BE2C (cell line): ENCODE results near the gene TMEM51.

Source experiments
- DNase-seq: peaks from one replicate; pipeline ENCODE4 v3.0.0-alpha.2; 2020
- H3K27me3 ChIP-seq: fragments of 250-450 bp; sonication (Bioruptor Pico); 2 replicates; pipeline ENCODE4 v1.5.1; 2020; ENCODE audit warnings: mild to moderate bottlenecking
- H3K36me3 ChIP-seq: fragments of 250-450 bp; sonication (Bioruptor Pico); 2 replicates; pipeline ENCODE4 v1.5.1; 2020; ENCODE audit warnings: mild to moderate bottlenecking
- H3K4me1 ChIP-seq: fragments of 250-450 bp; sonication (Bioruptor Pico); 2 replicates; pipeline ENCODE4 v1.5.1; 2020
- H3K4me3 ChIP-seq: 2 replicates; pipeline ENCODE4 v1.5.1; 2011; ENCODE audit warnings: low read depth, low read length
- H3K9me3 ChIP-seq: fragments of 250-450 bp; sonication (Bioruptor Pico); 2 replicates; pipeline ENCODE4 v1.5.1; 2020
- TF ChIP-seq, protein P1 (sequence below): IDR thresholded peaks from 2 replicates; pipeline ENCODE4 v1.5.1; 2012; ENCODE audit warnings: mild to moderate bottlenecking, low read depth, low read length

The TMEM51 gene

GRCh38 chr1:15204931-15205330, 51.4 kb downstream of the TMEM51 start:
- peaks cover 8% of the 10 kb centered on the region; the same call in 1 of the 2 replicates for H3K4me1 ChIP-seq
- H3K27me3 ChIP-seq = no peaks in the 10 kb centered on the region
- TF ChIP-seq, protein P1, sequence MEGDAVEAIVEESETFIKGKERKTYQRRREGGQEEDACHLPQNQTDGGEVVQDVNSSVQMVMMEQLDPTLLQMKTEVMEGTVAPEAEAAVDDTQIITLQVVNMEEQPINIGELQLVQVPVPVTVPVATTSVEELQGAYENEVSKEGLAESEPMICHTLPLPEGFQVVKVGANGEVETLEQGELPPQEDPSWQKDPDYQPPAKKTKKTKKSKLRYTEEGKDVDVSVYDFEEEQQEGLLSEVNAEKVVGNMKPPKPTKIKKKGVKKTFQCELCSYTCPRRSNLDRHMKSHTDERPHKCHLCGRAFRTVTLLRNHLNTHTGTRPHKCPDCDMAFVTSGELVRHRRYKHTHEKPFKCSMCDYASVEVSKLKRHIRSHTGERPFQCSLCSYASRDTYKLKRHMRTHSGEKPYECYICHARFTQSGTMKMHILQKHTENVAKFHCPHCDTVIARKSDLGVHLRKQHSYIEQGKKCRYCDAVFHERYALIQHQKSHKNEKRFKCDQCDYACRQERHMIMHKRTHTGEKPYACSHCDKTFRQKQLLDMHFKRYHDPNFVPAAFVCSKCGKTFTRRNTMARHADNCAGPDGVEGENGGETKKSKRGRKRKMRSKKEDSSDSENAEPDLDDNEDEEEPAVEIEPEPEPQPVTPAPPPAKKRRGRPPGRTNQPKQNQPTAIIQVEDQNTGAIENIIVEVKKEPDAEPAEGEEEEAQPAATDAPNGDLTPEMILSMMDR = no peak
- H3K4me3 ChIP-seq = no peak overlapping the region
- H3K9me3 ChIP-seq = no peaks in the 10 kb centered on the region
- no peaks in the 10 kb centered on the region for H3K36me3 ChIP-seq
- DNase-seq = no peak

DNA sequence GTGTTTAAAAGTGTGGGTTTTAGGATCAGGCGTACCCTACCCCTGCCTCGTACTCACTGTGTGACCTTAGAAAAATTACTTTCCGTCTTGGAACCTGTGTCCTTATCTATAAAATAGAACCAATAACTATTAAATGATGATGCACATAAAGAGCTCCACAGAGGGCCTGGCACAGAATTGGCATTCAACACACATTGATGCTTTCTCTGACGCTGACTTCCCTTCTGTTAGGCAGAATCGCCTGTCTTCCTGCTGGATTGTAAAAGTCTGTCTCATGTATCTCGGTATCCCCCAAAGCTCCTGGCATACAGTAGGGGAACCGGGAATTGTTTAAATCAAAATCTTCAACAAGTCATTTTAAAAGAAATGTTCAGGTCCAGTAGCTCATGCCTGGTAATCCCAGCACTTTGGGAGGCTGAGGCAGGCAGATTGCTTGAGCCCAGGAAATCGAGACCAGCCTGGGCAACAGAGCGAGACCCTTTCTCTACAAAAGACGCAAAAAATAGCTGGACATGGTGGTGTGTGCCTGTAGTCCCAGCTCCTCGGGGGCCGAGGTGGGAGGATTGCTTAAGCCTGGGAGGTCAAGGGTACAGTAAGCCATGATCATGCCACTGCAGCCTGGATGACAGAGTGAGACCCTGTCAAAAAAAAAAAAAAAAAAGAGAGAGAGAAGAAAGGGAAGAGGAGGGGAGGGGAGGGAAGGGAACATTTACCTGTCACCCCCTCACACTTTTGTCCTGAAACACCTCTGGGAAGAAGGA, 52.2 kb downstream of the TMEM51 start:
- H3K36me3 ChIP-seq = no peaks in the 10 kb centered on the region
- no peaks in the 10 kb centered on the region for H3K9me3 ChIP-seq
- DNase-seq = no peak
- no peak overlapping the region for H3K4me3 ChIP-seq
- H3K27me3 ChIP-seq = no peaks in the 10 kb centered on the region
- 0 out of 2 replicates have a peak, but pooled peaks cover 6% of the 10 kb centered on the region for H3K4me1 ChIP-seq
- TF ChIP-seq, protein P1 = no peak

- H3K36me3 ChIP-seq = no peaks in the 10 kb centered on the region
- H3K4me3 ChIP-seq = no peak overlapping the region
- H3K9me3 ChIP-seq = no peaks in the 10 kb centered on the region
- TF ChIP-seq, protein P1 = no peak
- no peaks in the 10 kb centered on the region for H3K27me3 ChIP-seq
- 0 out of 2 replicates have a peak, but pooled peaks cover 2% of the 10 kb centered on the region for H3K4me1 ChIP-seq
- no peak for DNase-seq
Measured at GRCh38 chr1:15206418-15207030, 53.0 kb downstream of the TMEM51 start.

DNA sequence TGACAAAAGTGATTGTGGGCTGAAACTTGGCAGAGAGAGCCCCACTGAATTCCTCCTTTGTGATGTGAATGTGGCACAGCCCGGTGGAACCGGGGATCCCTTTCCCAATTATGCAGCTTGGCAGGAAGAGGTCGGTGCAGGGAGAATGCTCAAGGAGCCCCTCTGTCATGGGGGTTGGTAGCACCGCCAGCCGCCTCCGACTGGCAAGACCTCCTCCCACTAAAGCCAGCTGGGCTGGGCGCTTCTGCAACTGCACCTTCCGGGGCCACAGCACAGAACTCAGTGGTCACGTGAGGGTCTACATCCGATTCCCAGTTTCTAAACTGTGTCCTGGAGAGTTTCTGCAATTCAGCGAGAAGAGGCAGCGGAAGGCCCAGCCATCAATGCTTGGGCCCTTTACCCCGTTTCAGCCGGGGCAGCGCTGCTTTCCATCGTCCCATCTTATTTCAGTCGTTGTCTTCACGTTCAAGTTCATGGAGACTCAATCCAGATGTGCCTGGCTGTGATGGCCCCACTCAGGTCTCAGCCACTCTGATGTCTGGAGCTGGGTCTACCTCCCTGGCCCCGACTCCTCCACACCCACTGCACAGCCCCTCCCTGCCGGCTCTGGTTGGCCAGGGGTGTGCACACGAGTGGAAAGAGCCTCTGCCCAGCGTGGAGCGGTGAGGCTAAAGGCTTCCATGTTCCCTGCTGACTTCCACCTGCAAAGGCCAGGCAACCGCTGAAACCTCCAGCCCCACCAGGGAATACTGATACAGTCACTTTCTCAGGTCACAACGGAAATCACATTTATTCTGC, 53.7 kb downstream of the TMEM51 start:
- Histone ChIP-seq H3K27me3 (no peaks in the 10 kb centered on the region), H3K36me3 (no peaks in the 10 kb centered on the region), H3K4me1 (no peaks in the 10 kb centered on the region), H3K9me3 (no peaks in the 10 kb centered on the region), H3K4me3 (no peak overlapping the region)
- no peak for DNase-seq
- TF ChIP-seq, protein P1 = no peak

- Histone ChIP-seq H3K4me3 (no peak overlapping the region), H3K27me3 (no peaks in the 10 kb centered on the region), H3K4me1 (no peaks in the 10 kb centered on the region), H3K36me3 (no peaks in the 10 kb centered on the region), H3K9me3 (no peaks in the 10 kb centered on the region)
- no peak for DNase-seq
- TF ChIP-seq, protein P1 = no peak
Measured at GRCh38 chr1:15207829-15208429, 54.4 kb downstream of the TMEM51 start.
